B cell (primary cell): ENCODE results near the gene TREML2. TPM values are rescaled to one million over a fixed set of nuclear protein-coding genes. Genes with fewer than 3 reads are reported as not detected.
"Not testable (repeated sequence)": the region's sequence is repeated elsewhere in the genome, so short reads cannot be mapped to it uniquely, and the experiment has no call there.

Source experiments
- ATAC-seq: fragments of 200-7000 bp; cut with Tn5 transposase; one replicate; pipeline ENCODE4 v1.10.0; 2021; ENCODE audit warnings: low read depth, mild to moderate bottlenecking, moderate number of reproducible peaks, moderate library complexity
- CTCF ChIA-PET: fragments of 350-600 bp; sonication (Branson Sonifier 250); formaldehyde crosslinking; loops from one replicate; lab custom pipeline; 2021; ENCODE audit warnings: antibody characterized with exemption, inconsistent platforms; lab: Charles Lee
- POLR2A ChIA-PET: fragments of 350-600 bp; sonication (Branson Sonifier 250); formaldehyde crosslinking; loops from one replicate; lab custom pipeline; 2021; ENCODE audit warnings: antibody characterized with exemption; lab: Charles Lee
- DNase-seq: peaks from one replicate; pipeline ENCODE4 v3.0.0; 2013
- H2AFZ ChIP-seq: 2 replicates; pipeline ENCODE4 v1.6.1; 2012; ENCODE audit warnings: mild to moderate bottlenecking, low read depth, low read length; ENCODE audit not compliant: insufficient read depth, poor library complexity, severe bottlenecking
- H3K27ac ChIP-seq, 2 donors: 1 replicate in 1 of 2; 2 replicates in 1 of 2; pipeline ENCODE4 v1.5.1; 2012 to 2013; ENCODE audit warnings: low read length in 2 of 2, mild to moderate bottlenecking in 2 of 2, moderate library complexity in 1 of 2
- H3K27me3 ChIP-seq, 4 experiments: fragments of 200-600 bp in 1 of 4; sonication (generic) in 1 of 4; replicated peaks in 1 of 4; 1 replicate in 2 of 4; 2 replicates in 2 of 4; pipeline versions ENCODE4 v1.6.1 to v1.7.0; 2013 to 2016; ENCODE audit warnings: low read length in 3 of 4, mild to moderate bottlenecking in 2 of 4, mixed read lengths in 1 of 4, moderate library complexity in 1 of 4; ENCODE audit not compliant: insufficient read depth in 4 of 4, control insufficient read depth in 3 of 4; ENCODE audit errors: control extremely low read depth in 1 of 4
- H3K36me3 ChIP-seq, 2 experiments: replicated peaks in 1 of 2; 1 replicate in 1 of 2; 2 replicates in 1 of 2; pipeline versions ENCODE4 v1.6.1 to v1.7.1; 2013; ENCODE audit warnings: low read length in 1 of 2; ENCODE audit not compliant: insufficient read depth in 2 of 2, control insufficient read depth in 1 of 2; ENCODE audit errors: control extremely low read depth in 1 of 2, extremely low read depth in 1 of 2
- H3K4me1 ChIP-seq, 2 donors: fragments of 200-600 bp in 1 of 2; sonication (generic) in 1 of 2; 1 replicate in 1 of 2; 2 replicates in 1 of 2; pipeline versions ENCODE4 v1.5.1 to v1.6.1; 2013 to 2017; ENCODE audit warnings: low read length in 2 of 2; ENCODE audit not compliant: control insufficient read depth in 2 of 2, insufficient read depth in 2 of 2
- H3K4me2 ChIP-seq: replicated peaks from 2 replicates; pipeline ENCODE3; 2012; ENCODE audit warnings: mild to moderate bottlenecking, low read depth, low read length; ENCODE audit not compliant: poor library complexity, severe bottlenecking
- H3K4me3 ChIP-seq, 5 experiments: fragments of 200-600 bp in 1 of 5; sonication (generic) in 1 of 5; 1 replicate in 3 of 5; 2 replicates in 2 of 5; pipeline versions ENCODE4 v1.5.1 to v1.7.0; 2011 to 2016; ENCODE audit warnings: low read length in 4 of 5, mild to moderate bottlenecking in 4 of 5, low read depth in 2 of 5, control low read depth in 1 of 5, moderate library complexity in 1 of 5; ENCODE audit not compliant: insufficient read depth in 1 of 5; ENCODE audit errors: control extremely low read depth in 1 of 5, extremely low read depth in 1 of 5
- H3K79me2 ChIP-seq: fragments of 200-600 bp; sonication (generic); one replicate; pipeline ENCODE4 v1.6.0; 2016; ENCODE audit warnings: low read length; ENCODE audit not compliant: control insufficient read depth, insufficient read depth
- H3K9ac ChIP-seq: fragments of 200-600 bp; sonication (generic); 2 replicates; pipeline ENCODE4 v1.6.1; 2017; ENCODE audit warnings: mild to moderate bottlenecking, low read length, moderate library complexity
- H3K9me3 ChIP-seq, 3 donors: one replicate each; pipeline versions ENCODE4 v1.6.1 to v1.7.1; 2013; ENCODE audit warnings: low read length in 2 of 3; ENCODE audit not compliant: control insufficient read depth in 2 of 3, insufficient read depth in 1 of 3; ENCODE audit errors: control extremely low read depth in 1 of 3
- H4K20me1 ChIP-seq: 2 replicates; pipeline ENCODE4 v1.6.0; 2012; ENCODE audit warnings: mild to moderate bottlenecking, low read length; ENCODE audit not compliant: insufficient read depth, control insufficient read depth, poor library complexity, severe bottlenecking
- H3K27ac Mint-ChIP-seq: one replicate; pipeline ENCODE4 v1.8.0; 2021; ENCODE audit warnings: mixed read lengths
- H3K27me3 Mint-ChIP-seq: one replicate; pipeline ENCODE4 v1.8.0; 2021; ENCODE audit warnings: mixed read lengths
- H3K4me1 Mint-ChIP-seq: one replicate; pipeline ENCODE4 v1.8.0; 2021; ENCODE audit warnings: mixed read lengths
- H3K4me3 Mint-ChIP-seq: one replicate; pipeline ENCODE4 v1.8.0; 2021; ENCODE audit warnings: mixed read lengths
- H3K9me3 Mint-ChIP-seq: one replicate; pipeline ENCODE4 v1.8.0; 2022; ENCODE audit warnings: mixed read lengths; ENCODE audit not compliant: insufficient read depth
- CTCF ChIP-seq: fragments of 200-600 bp; IDR thresholded peaks from one replicate; pipeline ENCODE4 v1.8.0; 2022; ENCODE audit warnings: antibody characterized with exemption, mild to moderate bottlenecking
- EZH2 ChIP-seq: IDR thresholded peaks from 2 replicates; pipeline ENCODE4 v1.6.1; 2012; ENCODE audit warnings: borderline replicate concordance, low read depth, mild to moderate bottlenecking, moderate library complexity, low read length; ENCODE audit not compliant: insufficient read depth, poor library complexity, severe bottlenecking
- WGBS: methylation state at CpG from one replicate; pipeline ENCODE4 v1.1.5; 2013; ENCODE audit warnings: missing lambda C conversion rate; ENCODE audit not compliant: insufficient coverage; 5-methylcytosine and 5-hydroxymethylcytosine counted together
- intact Hi-C: fragments of 100-400 bp; cut with micrococcal nuclease; formaldehyde crosslinking; loops from one replicate; pipeline ENCODE4 v1.10.0; 2022
- polyA plus RNA-seq: library from polyadenylated mRNA; depleted of rRNA; stranded (reverse); fragments of >200 nt; gene quantifications from 2 replicates; pipeline ENCODE4 v1.2.3, GENCODE V29; 2012
- total RNA-seq, 2 donors: library from RNA; stranded (reverse); fragments of 120-200 nt in 1 of 2; gene quantifications; 1 replicate in 1 of 2; 2 replicates in 1 of 2; pipeline versions ENCODE4 v1.2.3 to v1.2.4, GENCODE V29; 2013 to 2022

TREML2 gene
- total and polyA plus RNA-seq, 2 donors (not counting 1 experiment from before 2014, with no cell fraction given): 9.6 to 51.1 TPM

- CTCF ChIA-PET: no interaction called here
- Mint-ChIP-seq H3K9me3 (no peaks in the 10 kb centered on the region), H3K27ac (no peak overlapping the region), H3K4me1 (peaks cover 1% of the 10 kb centered on the region), H3K27me3 (no peaks in the 10 kb centered on the region), H3K4me3 (no peak overlapping the region)
- Histone ChIP-seq H3K79me2 (no peaks in the 10 kb centered on the region), H3K36me3 (no peaks in the 10 kb centered on the region), H3K27me3 (peaks cover 0 to 3% (median 0%) of the 10 kb centered on the region in 4 experiments), H3K9me3 (peaks cover 0 to 13% (median 0%) of the 10 kb centered on the region in 3 donors), H2AFZ (no peak overlapping the region), H3K4me3 (no peak overlapping the region), H3K4me2 (no peak overlapping the region), H4K20me1 (no peaks in the 10 kb centered on the region), H3K9ac (no peak overlapping the region), H3K27ac (no peak overlapping the region), H3K4me1 (no peaks in the 10 kb centered on the region)
- POLR2A ChIA-PET: no interaction called here
- no peak for DNase-seq
- no peak for ATAC-seq
- 89% methylated on average over 6 of the region's 7 CpGs for WGBS
- no peak for TF ChIP-seq EZH2
- TF ChIP-seq CTCF: no peak
- intact Hi-C loops: no loop called here
These were observed 47.1 kb upstream of the TREML2 start for GRCh38 chr6:41247882-41248705.

GRCh38 chr6:41247288-41247865 lies 46.4 kb upstream of the TREML2 start:
- no peak overlapping the region for H2AFZ ChIP-seq
- no peak overlapping the region for H3K27ac ChIP-seq
- no peaks in the 10 kb centered on the region for H3K79me2 ChIP-seq
- Mint-ChIP-seq H3K27ac (no peak overlapping the region), H3K9me3 (no peaks in the 10 kb centered on the region), H3K27me3 (no peaks in the 10 kb centered on the region), H3K4me1 (peaks cover 1% of the 10 kb centered on the region), H3K4me3 (no peak overlapping the region)
- WGBS: 71% methylated on average over 6 of the region's 9 CpGs
- no peak for TF ChIP-seq CTCF
- H3K4me2 ChIP-seq: no peak overlapping the region
- no peak overlapping the region for H3K4me3 ChIP-seq
- no peaks in the 10 kb centered on the region for H3K36me3 ChIP-seq
- H3K9ac ChIP-seq: no peak overlapping the region
- no peak for DNase-seq
- H4K20me1 ChIP-seq: no peaks in the 10 kb centered on the region
- no peak for ATAC-seq
- H3K27me3 ChIP-seq: peaks cover 0 to 3% (median 0%) of the 10 kb centered on the region in 4 experiments
- ChIA-PET CTCF (no interaction called here), POLR2A (no interaction called here)
- intact Hi-C loops: no loop called here
- no peaks in the 10 kb centered on the region for H3K4me1 ChIP-seq
- H3K9me3 ChIP-seq: peaks cover 0 to 13% (median 0%) of the 10 kb centered on the region in 3 donors

GRCh38 chr6:41246529-41246928 lies 45.6 kb upstream of the TREML2 start:
- no CpG with 5 or more reads among the region's 4 CpGs for WGBS

More at GRCh38 chr6:41246529-41246928, 45.6 kb upstream of the TREML2 start:
- H3K4me2 ChIP-seq, H3K27ac Mint-ChIP-seq, H3K4me3 ChIP-seq, POLR2A ChIA-PET, H3K4me1 Mint-ChIP-seq, H2AFZ ChIP-seq, intact Hi-C loops, H3K9ac ChIP-seq, ATAC-seq, H3K4me1 ChIP-seq, H3K9me3 Mint-ChIP-seq, H3K27me3 Mint-ChIP-seq, H3K4me3 Mint-ChIP-seq, H3K27me3 ChIP-seq, DNase-seq, H3K79me2 ChIP-seq, H3K27ac ChIP-seq, CTCF ChIA-PET, H4K20me1 ChIP-seq, H3K36me3 ChIP-seq: not testable (repeated sequence)
- H3K9me3 ChIP-seq: peaks cover 0 to 13% (median 0%) of the 10 kb centered on the region in 3 donors
